ENCODE results near the gene SIT1. TPM values are rescaled to one million over a fixed set of nuclear protein-coding genes. Genes with fewer than 3 reads are reported as not detected.
A peak's percentile ranks its signal among the peaks of the same experiment; 100 is the strongest.
"Not testable (repeated sequence)": the region's sequence is repeated elsewhere in the genome, so short reads cannot be mapped to it uniquely, and the experiment has no call there.

The SIT1 gene
- total RNA-seq, 1 donor from 2014 or later, result not detected

GRCh38 chr9:35637427-35637955 is 13.2 kb downstream of the SIT1 start:
- not testable (repeated sequence) for DNase-seq (ENCODE audit: low read depth)

- DNase-seq (ENCODE audit: low read depth), result not testable (repeated sequence)
Measured at GRCh38 chr9:35636877-35637246, 13.9 kb downstream of the SIT1 start.

- DNase-seq (ENCODE audit: low read depth), result no peak
Measured at GRCh38 chr9:35636135-35636876, 14.4 kb downstream of the SIT1 start.

GRCh38 chr9:35635730-35636129 is 15.0 kb downstream of the SIT1 start:
- DNase-seq (ENCODE audit: low read depth), result no peak

GRCh38 chr9:35629597-35629996 is 21.1 kb downstream of the SIT1 start:
- DNase-seq (ENCODE audit: low read depth), result no peak

GRCh38 chr9:35628389-35628991 is 22.2 kb downstream of the SIT1 start:
- no peak for DNase-seq (ENCODE audit: low read depth)

GRCh38 chr9:35627575-35627974 is 23.2 kb downstream of the SIT1 start:
- no peak for DNase-seq (ENCODE audit: low read depth)

- DNase-seq (ENCODE audit: low read depth), result no peak
Measured at GRCh38 chr9:35619800-35620158, 31.0 kb downstream of the SIT1 start.

- no peak for DNase-seq (ENCODE audit: low read depth)
Measured at GRCh38 chr9:35618854-35619799, 31.6 kb downstream of the SIT1 start.

GRCh38 chr9:35618325-35618727 is 32.4 kb downstream of the SIT1 start, which contains the start of gene CD72:
Gene CD72 (minus strand): TSS chr9:35618413. CDS start chr9:35618303, 110 bp downstream.
- DNase-seq (ENCODE audit: low read depth), result no peak

GRCh38 chr9:35617548-35617947 is 33.2 kb downstream of the SIT1 start:
- no peak for DNase-seq (ENCODE audit: low read depth)

- DNase-seq (ENCODE audit: low read depth), result peak; percentile 17
Measured at GRCh38 chr9:35616681-35617459, 33.9 kb downstream of the SIT1 start.

- DNase-seq (ENCODE audit: low read depth), result no peak
Measured at GRCh38 chr9:35615981-35616680, 34.6 kb downstream of the SIT1 start.

- DNase-seq (ENCODE audit: low read depth), result no peak
Measured at GRCh38 chr9:35612843-35613242, 37.9 kb downstream of the SIT1 start.

GRCh38 chr9:35612066-35612465 is 38.7 kb downstream of the SIT1 start:
- DNase-seq (ENCODE audit: low read depth), result not testable (repeated sequence)

- DNase-seq (ENCODE audit: low read depth), result peak; percentile 33
Measured at GRCh38 chr9:35611230-35611797, 39.4 kb downstream of the SIT1 start.

GRCh38 chr9:35609820-35610163 is 40.9 kb downstream of the SIT1 start:
- DNase-seq (ENCODE audit: low read depth), result no peak

GRCh38 chr9:35609001-35609819 is 41.5 kb downstream of the SIT1 start:
- no peak for DNase-seq (ENCODE audit: low read depth)

- no peak for DNase-seq (ENCODE audit: low read depth)
Measured at GRCh38 chr9:35608221-35608620, 42.5 kb downstream of the SIT1 start.

- no peak for DNase-seq (ENCODE audit: low read depth)
Measured at GRCh38 chr9:35606726-35607125, 44.0 kb downstream of the SIT1 start.

Data from renal cortical epithelial cell (primary cell).